ENCODE data around the gene PIP4P1.
"Not testable (repeated sequence)": the region's sequence is repeated elsewhere in the genome, so short reads cannot be mapped to it uniquely, and the experiment has no call there.

Gene PIP4P1

DNA sequence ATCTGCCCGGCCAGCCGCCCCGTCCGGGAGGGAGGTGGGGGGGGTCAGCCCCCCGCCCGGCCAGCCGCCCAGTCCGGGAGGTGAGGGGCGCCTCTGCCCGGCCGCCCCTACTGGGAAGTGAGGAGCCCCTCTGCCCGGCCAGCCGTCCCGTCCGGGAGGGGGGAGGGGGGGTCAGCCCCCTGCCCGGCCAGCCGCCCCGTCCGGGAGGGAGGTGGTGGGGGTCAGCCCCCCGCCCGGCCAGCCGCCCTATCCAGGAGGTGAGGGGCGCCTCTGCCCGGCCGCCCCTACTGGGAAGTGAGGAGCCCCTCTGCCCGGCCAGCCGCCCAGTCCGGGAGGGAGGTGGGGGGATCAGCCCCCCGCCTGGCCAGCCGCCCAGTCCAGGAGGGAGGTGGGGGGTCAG lies 45.0 kb upstream of the PIP4P1 start:
- H2BK12ac ChIP-seq (ENCODE audit: low read length); H3K23ac ChIP-seq (ENCODE audit: low read depth, low read length, poor library complexity); H3K4ac ChIP-seq (ENCODE audit: low read length); H2AFZ ChIP-seq (ENCODE audit: low read length); H3K4me2 ChIP-seq (ENCODE audit: insufficient read depth, low read length, poor library complexity, severe bottlenecking); H2AK5ac ChIP-seq (ENCODE audit: low read depth, low read length); H3K18ac ChIP-seq (ENCODE audit: low read length); DNase-seq (ENCODE audit: low spot score); H2BK15ac ChIP-seq (ENCODE audit: low read length); H3K27ac ChIP-seq (replicated peaks; ENCODE audit: low read length); H3K9ac ChIP-seq (ENCODE audit: low read depth, low read length, poor library complexity); H2BK120ac ChIP-seq (ENCODE audit: low read depth, low read length); H3K36me3 ChIP-seq (replicated peaks in 1 of 2; ENCODE audit: control insufficient read depth in 2 of 2, insufficient read depth in 2 of 2, low read length in 2 of 2); H3K27me3 ChIP-seq (ENCODE audit: control insufficient read depth in 3 of 3, insufficient read depth in 3 of 3, low read depth in 1 of 3, low read length in 3 of 3); H2BK5ac ChIP-seq (ENCODE audit: low read length); H3K4me1 ChIP-seq (ENCODE audit: control insufficient read depth in 2 of 2, insufficient read depth in 1 of 2, low read depth in 1 of 2, low read length in 2 of 2); H3K79me1 ChIP-seq (ENCODE audit: low read depth, low read length); H3K4me3 ChIP-seq (ENCODE audit: low read length in 2 of 2); H4K91ac ChIP-seq (ENCODE audit: low read depth, low read length, poor library complexity); H3K14ac ChIP-seq (ENCODE audit: low read length); H3K9me3 ChIP-seq (replicated peaks in 1 of 2; ENCODE audit: control insufficient read depth in 2 of 2, insufficient read depth in 1 of 2, low read depth in 1 of 2, low read length in 2 of 2); H4K8ac ChIP-seq (ENCODE audit: low read depth, low read length): not testable (repeated sequence)
- no CpG with 5 or more reads among the region's 30 CpGs for WGBS, 2 donors (ENCODE audit: extremely low coverage in 2 of 2, insufficient read length in 2 of 2, insufficient replicate concordance in 1 of 2)

DNA sequence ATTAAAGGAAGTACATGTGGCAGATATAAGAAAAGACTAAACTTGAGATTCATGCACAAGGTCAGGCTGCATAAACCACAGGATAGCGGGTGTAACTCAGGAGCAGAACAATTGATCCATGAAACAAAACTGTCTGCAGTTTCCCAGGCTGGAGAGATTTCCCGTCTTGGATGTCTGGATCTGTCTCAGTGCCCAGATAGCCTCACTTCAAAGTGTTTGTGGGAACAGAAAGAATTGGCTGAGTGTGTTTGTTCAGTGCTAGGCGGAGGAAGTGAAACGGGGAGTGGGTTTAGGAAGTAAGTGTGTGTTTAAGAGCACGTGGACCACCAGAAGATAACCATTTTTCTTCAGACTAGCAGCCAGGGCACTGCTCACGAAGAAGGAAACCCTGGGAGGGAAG lies 42.7 kb upstream of the PIP4P1 start:
- Histone ChIP-seq H3K79me1 (ENCODE audit: low read depth, low read length) (no peaks in the 10 kb centered on the region), H3K27me3 (ENCODE audit: control insufficient read depth in 3 of 3, insufficient read depth in 3 of 3, low read depth in 1 of 3, low read length in 3 of 3) (no peaks in the 10 kb centered on the region), H2BK12ac (ENCODE audit: low read length) (no peak overlapping the region), H3K4me1 (ENCODE audit: control insufficient read depth in 2 of 2, insufficient read depth in 1 of 2, low read depth in 1 of 2, low read length in 2 of 2) (no peaks in the 10 kb centered on the region), H3K4me3 (ENCODE audit: low read length in 2 of 2) (no peak overlapping the region), H3K27ac (replicated peaks; ENCODE audit: low read length) (no peak overlapping the region), H3K4ac (ENCODE audit: low read length) (no peak overlapping the region), H4K8ac (ENCODE audit: low read depth, low read length) (no peak overlapping the region), H2AFZ (ENCODE audit: low read length) (no peak overlapping the region), H2AK5ac (ENCODE audit: low read depth, low read length) (no peak overlapping the region), H2BK120ac (ENCODE audit: low read depth, low read length) (no peak overlapping the region), H3K9ac (ENCODE audit: low read depth, low read length, poor library complexity) (no peak overlapping the region), H2BK5ac (ENCODE audit: low read length) (no peak overlapping the region), H3K9me3 (replicated peaks in 1 of 2; ENCODE audit: control insufficient read depth in 2 of 2, insufficient read depth in 1 of 2, low read depth in 1 of 2, low read length in 2 of 2) (no peaks in the 10 kb centered on the region), H2BK15ac (ENCODE audit: low read length) (no peak overlapping the region), H3K4me2 (ENCODE audit: insufficient read depth, low read length, poor library complexity, severe bottlenecking) (no peak overlapping the region), H3K14ac (ENCODE audit: low read length) (no peak overlapping the region), H3K36me3 (replicated peaks in 1 of 2; ENCODE audit: control insufficient read depth in 2 of 2, insufficient read depth in 2 of 2, low read length in 2 of 2) (no peaks in the 10 kb centered on the region), H3K23ac (ENCODE audit: low read depth, low read length, poor library complexity) (no peak overlapping the region), H3K18ac (ENCODE audit: low read length) (no peak overlapping the region), H4K91ac (ENCODE audit: low read depth, low read length, poor library complexity) (no peak overlapping the region)
- 100% methylated on average over 1 of the region's 6 CpGs; no CpG with 5 or more reads in 1 of the 2 donors for WGBS, 2 donors (ENCODE audit: extremely low coverage in 2 of 2, insufficient read length in 2 of 2, insufficient replicate concordance in 1 of 2)
- no peak for DNase-seq (ENCODE audit: low spot score)

DNA sequence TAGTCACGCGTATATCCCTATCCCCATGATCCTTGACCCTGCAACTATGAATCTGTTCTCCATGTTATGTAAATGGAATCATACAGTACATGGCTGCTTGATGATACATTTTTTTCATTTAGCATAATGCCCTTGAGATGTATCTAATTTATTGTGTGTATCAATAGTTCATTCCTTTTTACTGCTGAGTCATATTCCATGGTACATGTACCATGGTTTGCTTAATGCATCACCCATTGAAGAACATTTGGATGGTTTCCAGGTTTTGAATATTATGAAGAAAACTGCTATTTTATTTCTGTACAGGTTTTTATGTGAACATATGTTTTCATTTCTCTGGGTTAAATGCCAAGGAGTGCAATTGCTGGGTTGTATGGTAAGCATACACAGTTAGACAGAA lies 40.1 kb upstream of the PIP4P1 start:
- no peak overlapping the region for H2BK120ac ChIP-seq (ENCODE audit: low read depth, low read length)
- no peak overlapping the region for H3K23ac ChIP-seq (ENCODE audit: low read depth, low read length, poor library complexity)
- H2AK5ac ChIP-seq (ENCODE audit: low read depth, low read length): no peak overlapping the region
- no peak overlapping the region for H3K9ac ChIP-seq (ENCODE audit: low read depth, low read length, poor library complexity)
- H2BK5ac ChIP-seq (ENCODE audit: low read length): no peak overlapping the region
- H3K14ac ChIP-seq (ENCODE audit: low read length): no peak overlapping the region
- H3K4me3 ChIP-seq (ENCODE audit: low read length in 2 of 2): no peak overlapping the region
- H2BK12ac ChIP-seq (ENCODE audit: low read length): no peak overlapping the region
- H3K27me3 ChIP-seq (ENCODE audit: control insufficient read depth in 3 of 3, insufficient read depth in 3 of 3, low read depth in 1 of 3, low read length in 3 of 3): no peaks in the 10 kb centered on the region
- no peaks in the 10 kb centered on the region for H3K4me1 ChIP-seq (ENCODE audit: control insufficient read depth in 2 of 2, insufficient read depth in 1 of 2, low read depth in 1 of 2, low read length in 2 of 2)
- no peak overlapping the region for H2AFZ ChIP-seq (ENCODE audit: low read length)
- no peaks in the 10 kb centered on the region for H3K9me3 ChIP-seq (replicated peaks in 1 of 2; ENCODE audit: control insufficient read depth in 2 of 2, insufficient read depth in 1 of 2, low read depth in 1 of 2, low read length in 2 of 2)
- no peak overlapping the region for H3K4me2 ChIP-seq (ENCODE audit: insufficient read depth, low read length, poor library complexity, severe bottlenecking)
- no peak for DNase-seq (ENCODE audit: low spot score)
- H2BK15ac ChIP-seq (ENCODE audit: low read length): no peak overlapping the region
- H3K18ac ChIP-seq (ENCODE audit: low read length): no peak overlapping the region
- H4K91ac ChIP-seq (ENCODE audit: low read depth, low read length, poor library complexity): no peak overlapping the region
- H4K8ac ChIP-seq (ENCODE audit: low read depth, low read length): no peak overlapping the region
- no peak overlapping the region for H3K27ac ChIP-seq (replicated peaks; ENCODE audit: low read length)
- no peak overlapping the region for H3K4ac ChIP-seq (ENCODE audit: low read length)
- no CpG with 5 or more reads among the region's 2 CpGs for WGBS, 2 donors (ENCODE audit: extremely low coverage in 2 of 2, insufficient read length in 2 of 2, insufficient replicate concordance in 1 of 2)
- H3K79me1 ChIP-seq (ENCODE audit: low read depth, low read length): no peaks in the 10 kb centered on the region
- H3K36me3 ChIP-seq (replicated peaks in 1 of 2; ENCODE audit: control insufficient read depth in 2 of 2, insufficient read depth in 2 of 2, low read length in 2 of 2): no peaks in the 10 kb centered on the region

DNA sequence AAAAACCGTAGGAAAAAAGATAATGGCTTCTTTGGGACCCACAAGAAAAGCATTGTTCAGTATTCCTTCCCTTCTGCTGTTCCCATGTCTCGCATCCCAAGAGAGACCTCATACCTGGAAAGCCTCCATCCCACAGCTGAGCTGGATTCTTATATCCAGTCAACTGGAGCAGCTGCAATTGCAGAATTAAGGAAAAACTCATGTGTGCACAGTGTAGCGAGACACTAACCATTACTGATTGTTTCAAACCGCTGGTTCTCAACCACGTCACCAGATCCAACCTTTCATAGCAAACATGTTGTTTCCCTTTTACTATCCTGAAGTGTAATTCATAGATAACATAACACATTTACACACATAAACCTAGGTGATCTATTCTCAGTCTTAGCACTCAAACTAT lies 38.6 kb upstream of the PIP4P1 start:
- H3K4ac ChIP-seq (ENCODE audit: low read length): no peak overlapping the region
- no peak overlapping the region for H4K91ac ChIP-seq (ENCODE audit: low read depth, low read length, poor library complexity)
- H3K79me1 ChIP-seq (ENCODE audit: low read depth, low read length): no peaks in the 10 kb centered on the region
- no peak overlapping the region for H4K8ac ChIP-seq (ENCODE audit: low read depth, low read length)
- H3K9me3 ChIP-seq (replicated peaks in 1 of 2; ENCODE audit: control insufficient read depth in 2 of 2, insufficient read depth in 1 of 2, low read depth in 1 of 2, low read length in 2 of 2): no peaks in the 10 kb centered on the region
- H3K4me3 ChIP-seq (ENCODE audit: low read length in 2 of 2): no peak overlapping the region
- no peak overlapping the region for H3K23ac ChIP-seq (ENCODE audit: low read depth, low read length, poor library complexity)
- no peak overlapping the region for H2BK5ac ChIP-seq (ENCODE audit: low read length)
- no CpG with 5 or more reads among the region's 5 CpGs for WGBS, 2 donors (ENCODE audit: extremely low coverage in 2 of 2, insufficient read length in 2 of 2, insufficient replicate concordance in 1 of 2)
- H3K27ac ChIP-seq (replicated peaks; ENCODE audit: low read length): no peak overlapping the region
- peaks cover 0 to 3% (median 0%) of the 10 kb centered on the region in 3 experiments for H3K27me3 ChIP-seq (ENCODE audit: control insufficient read depth in 3 of 3, insufficient read depth in 3 of 3, low read depth in 1 of 3, low read length in 3 of 3)
- H2BK15ac ChIP-seq (ENCODE audit: low read length): no peak overlapping the region
- DNase-seq (ENCODE audit: low spot score): no peak
- no peaks in the 10 kb centered on the region for H3K4me1 ChIP-seq (ENCODE audit: control insufficient read depth in 2 of 2, insufficient read depth in 1 of 2, low read depth in 1 of 2, low read length in 2 of 2)
- no peak overlapping the region for H2BK12ac ChIP-seq (ENCODE audit: low read length)
- no peak overlapping the region for H2AK5ac ChIP-seq (ENCODE audit: low read depth, low read length)
- H2AFZ ChIP-seq (ENCODE audit: low read length): no peak overlapping the region
- H2BK120ac ChIP-seq (ENCODE audit: low read depth, low read length): no peak overlapping the region
- no peak overlapping the region for H3K9ac ChIP-seq (ENCODE audit: low read depth, low read length, poor library complexity)
- no peak overlapping the region for H3K18ac ChIP-seq (ENCODE audit: low read length)
- no peak overlapping the region for H3K14ac ChIP-seq (ENCODE audit: low read length)
- no peaks in the 10 kb centered on the region for H3K36me3 ChIP-seq (replicated peaks in 1 of 2; ENCODE audit: control insufficient read depth in 2 of 2, insufficient read depth in 2 of 2, low read length in 2 of 2)
- no peak overlapping the region for H3K4me2 ChIP-seq (ENCODE audit: insufficient read depth, low read length, poor library complexity, severe bottlenecking)
